Activated CD8-positive, alpha-beta memory T cell treated with anti-CD3 and anti-CD28 coated beads for 1 hour (primary cell): ENCODE data around the gene POLR2J2.
"Not testable (repeated sequence)": the region's sequence is repeated elsewhere in the genome, so short reads cannot be mapped to it uniquely, and the experiment has no call there.

Source experiments
- DNase-seq, 2 donors: peaks; one replicate each; pipeline ENCODE4 v3.0.0-alpha.2; 2020; ENCODE audit warnings: low read depth in 1 of 2; ENCODE audit errors: extremely low read depth in 1 of 2

Gene POLR2J2

DNA sequence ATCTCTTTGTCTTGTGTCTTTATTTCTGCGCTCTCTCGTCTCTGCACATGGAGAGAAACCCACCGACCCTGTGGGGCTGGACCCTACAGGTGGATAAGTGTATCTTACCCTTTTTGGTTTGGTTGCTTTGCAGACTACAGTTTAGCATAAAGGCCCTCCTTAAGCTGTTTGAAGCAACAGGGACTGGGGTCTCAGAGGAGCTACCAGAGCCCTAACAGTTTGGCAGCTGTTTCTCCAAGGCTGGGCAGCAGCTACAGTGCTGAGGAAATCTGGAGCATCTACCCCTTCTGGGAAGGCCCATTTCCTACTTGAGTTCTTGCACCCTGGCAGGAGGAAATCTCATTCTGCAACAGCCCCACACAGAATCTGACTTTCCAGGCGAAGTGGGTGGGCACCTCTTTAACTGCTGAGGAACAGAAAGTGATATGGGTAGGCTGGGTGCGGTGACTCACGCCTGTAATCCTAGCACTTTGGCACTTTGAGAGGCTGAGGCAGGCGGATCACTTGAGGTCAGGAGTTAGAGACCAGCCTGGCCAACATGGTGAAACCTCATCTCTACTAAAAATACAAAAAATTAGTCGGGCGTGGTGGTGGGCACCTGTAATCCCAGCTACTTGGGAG lies 2.1 kb upstream of the POLR2J2 start:
- not testable (repeated sequence) for DNase-seq

- DNase-seq: not testable (repeated sequence)
These were observed 469 bp upstream of the POLR2J2 start for GRCh38 chr7:102671956-102672307.

DNA sequence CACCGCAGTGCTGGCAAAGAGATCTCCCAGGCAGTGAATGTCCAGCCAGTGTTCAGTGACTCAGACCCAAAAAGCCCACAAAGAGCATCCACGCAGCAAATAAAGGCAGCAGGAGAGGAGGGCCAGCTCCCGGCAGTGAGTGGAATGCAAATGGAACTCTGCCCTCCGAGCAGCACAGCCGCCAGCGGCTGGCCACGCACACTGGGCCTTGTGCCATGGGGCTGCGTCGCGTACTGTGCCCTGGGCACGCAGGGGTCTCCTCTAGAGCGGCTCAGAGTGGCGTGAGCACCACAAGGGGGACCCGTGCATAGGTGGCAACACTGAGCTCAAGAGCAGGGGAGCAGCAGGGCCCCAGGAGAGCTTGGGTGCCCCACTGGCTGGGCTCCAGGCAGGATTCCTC lies 3.9 kb downstream of the POLR2J2 start:
- DNase-seq: not testable (repeated sequence)

GRCh38 chr7:102666850-102667249 lies 4.6 kb downstream of the POLR2J2 start:
- DNase-seq: not testable (repeated sequence)

GRCh38 chr7:102664765-102665164 lies 6.7 kb downstream of the POLR2J2 start:
- DNase-seq: not testable (repeated sequence)

DNA sequence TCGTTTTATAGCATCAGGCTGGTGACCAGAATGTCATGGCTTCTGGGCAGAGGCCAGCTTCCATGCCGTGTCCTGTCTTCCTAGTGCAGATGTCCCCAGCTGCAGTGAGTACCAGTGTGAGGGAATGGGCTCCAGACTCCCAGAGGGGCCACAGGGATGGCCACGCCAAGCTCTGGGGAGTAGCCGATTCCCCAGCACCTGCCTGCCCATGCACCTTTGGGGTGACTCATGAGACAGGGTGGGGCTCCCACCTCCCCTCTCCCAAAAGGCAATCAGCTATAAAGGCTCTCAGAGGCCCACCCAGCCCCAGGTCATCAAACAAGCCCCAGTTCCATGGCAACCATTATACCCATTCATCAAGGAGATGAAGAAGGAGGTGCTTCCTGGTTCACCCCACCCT lies 21.5 kb downstream of the POLR2J2 start, which contains the start of gene SPDYE2B:
Gene SPDYE2B, plus strand, starts transcription at position 396 of the 400 bp plus-strand sequence. CDS start 2,030 bp downstream, outside the sequence.
- not testable (repeated sequence) for DNase-seq

GRCh38 chr7:102647813-102648212 lies 23.6 kb downstream of the POLR2J2 start:
- DNase-seq: not testable (repeated sequence)

DNA sequence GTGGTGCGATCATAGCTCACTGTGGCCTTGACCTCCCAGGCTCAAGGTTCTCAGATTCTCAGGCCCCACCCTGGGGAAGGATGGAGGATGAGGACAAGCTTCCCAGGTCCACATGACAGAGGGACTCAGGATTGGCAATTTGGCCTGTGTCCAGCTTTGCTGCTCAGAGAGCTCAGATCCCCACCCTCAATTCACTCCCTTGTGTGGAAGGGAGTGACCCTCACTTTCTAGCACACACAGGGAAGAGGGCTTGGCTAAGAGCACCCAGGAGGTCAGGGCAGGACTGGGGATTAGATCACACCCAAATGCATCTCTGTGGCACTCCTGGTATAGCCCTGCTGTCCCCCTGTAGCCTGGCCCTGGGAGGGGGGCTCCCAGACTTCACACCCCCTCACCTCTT lies 28.1 kb downstream of the POLR2J2 start:
- not testable (repeated sequence) for DNase-seq

DNA sequence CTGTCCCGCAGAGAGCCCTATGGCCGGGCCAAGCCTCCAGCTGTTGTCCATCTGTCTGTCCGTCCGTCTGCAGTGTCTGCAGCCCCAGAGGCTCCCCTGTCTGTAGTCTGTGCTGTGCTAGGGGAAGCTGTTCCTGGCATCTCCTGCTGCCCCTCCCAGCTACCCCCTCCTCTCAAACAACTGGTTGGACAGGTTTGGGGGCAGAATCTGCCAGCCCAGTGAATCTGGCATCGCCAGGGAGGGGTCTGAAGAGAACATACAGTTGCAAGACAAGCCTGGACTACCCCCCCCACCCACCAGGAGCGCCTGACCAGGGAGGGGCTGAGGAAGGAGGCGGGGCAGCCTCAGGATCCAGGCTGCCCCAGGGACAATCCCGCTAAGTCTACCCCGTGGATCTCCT lies 28.8 kb downstream of the POLR2J2 start, which contains the start of gene UPK3BL1:
Gene UPK3BL1, minus strand, starts transcription at position 101 of the 400 bp plus-strand sequence. Its CDS starts 50 bp downstream, at position 51.
- not testable (repeated sequence) for DNase-seq

DNA sequence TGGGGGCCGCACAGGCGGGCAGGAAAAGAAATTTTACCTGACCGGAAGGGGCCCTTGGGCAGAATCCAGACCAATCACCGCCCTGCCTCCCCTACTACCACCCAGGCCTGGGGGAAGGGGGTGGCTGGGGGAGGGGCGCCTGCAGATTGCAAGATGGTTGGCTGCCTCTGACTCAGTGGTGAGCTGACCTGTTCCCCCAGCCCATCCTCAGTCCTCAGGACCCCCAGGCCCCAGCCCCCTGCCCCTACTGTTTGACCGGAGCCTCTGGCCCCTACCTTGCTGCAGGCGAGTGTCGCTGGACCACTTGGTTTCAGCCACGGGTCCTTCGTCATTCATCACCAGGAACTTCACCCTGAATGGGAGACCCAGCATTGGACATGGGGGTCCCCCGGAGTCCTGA lies 32.6 kb downstream of the POLR2J2 start:
- not testable (repeated sequence) for DNase-seq

DNA sequence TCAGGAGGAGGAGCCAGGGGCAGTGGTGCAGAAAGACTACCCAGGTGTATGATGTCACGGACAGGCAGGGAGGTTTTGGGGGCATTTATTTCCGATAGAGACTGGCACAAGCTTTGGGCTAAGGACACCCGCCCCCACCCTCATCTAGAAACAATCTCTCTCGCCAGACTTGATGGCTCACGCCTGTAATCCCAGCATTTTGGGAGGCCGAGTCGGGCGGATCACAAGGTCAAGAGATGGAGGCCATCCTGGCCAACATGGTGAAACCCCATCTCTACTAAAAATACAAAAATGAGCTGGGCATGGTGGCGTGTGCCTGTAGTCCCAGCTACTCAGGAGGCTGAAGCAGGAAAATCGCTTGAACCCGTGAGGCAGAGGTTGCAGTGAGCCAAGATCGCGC lies 34.5 kb downstream of the POLR2J2 start:
- DNase-seq: not testable (repeated sequence)

- DNase-seq: not testable (repeated sequence)
These were observed 36.1 kb downstream of the POLR2J2 start for GRCh38 chr7:102635354-102635753.

DNA sequence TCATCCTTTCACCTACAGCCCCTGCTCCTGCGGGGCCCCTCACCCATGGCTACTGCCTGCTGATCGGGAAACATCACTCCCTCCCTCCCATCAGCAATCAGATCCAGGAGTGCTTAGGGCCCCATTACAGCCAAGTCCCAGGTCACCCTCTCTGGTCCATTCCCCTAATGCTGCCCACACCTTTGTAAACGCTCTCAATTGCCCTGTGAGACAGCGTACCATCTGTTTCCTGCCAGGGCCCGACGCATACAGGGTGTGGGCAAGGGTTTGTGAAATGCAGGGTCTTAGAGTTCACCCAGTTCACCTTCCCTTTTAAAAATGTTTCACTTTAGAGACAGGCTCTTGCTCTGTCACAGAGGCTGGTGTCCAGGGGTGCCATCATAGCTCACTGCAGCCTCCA lies 37.2 kb downstream of the POLR2J2 start:
- DNase-seq: not testable (repeated sequence)

GRCh38 chr7:102630622-102631021 lies 40.8 kb downstream of the POLR2J2 start:
- DNase-seq: not testable (repeated sequence)

DNA sequence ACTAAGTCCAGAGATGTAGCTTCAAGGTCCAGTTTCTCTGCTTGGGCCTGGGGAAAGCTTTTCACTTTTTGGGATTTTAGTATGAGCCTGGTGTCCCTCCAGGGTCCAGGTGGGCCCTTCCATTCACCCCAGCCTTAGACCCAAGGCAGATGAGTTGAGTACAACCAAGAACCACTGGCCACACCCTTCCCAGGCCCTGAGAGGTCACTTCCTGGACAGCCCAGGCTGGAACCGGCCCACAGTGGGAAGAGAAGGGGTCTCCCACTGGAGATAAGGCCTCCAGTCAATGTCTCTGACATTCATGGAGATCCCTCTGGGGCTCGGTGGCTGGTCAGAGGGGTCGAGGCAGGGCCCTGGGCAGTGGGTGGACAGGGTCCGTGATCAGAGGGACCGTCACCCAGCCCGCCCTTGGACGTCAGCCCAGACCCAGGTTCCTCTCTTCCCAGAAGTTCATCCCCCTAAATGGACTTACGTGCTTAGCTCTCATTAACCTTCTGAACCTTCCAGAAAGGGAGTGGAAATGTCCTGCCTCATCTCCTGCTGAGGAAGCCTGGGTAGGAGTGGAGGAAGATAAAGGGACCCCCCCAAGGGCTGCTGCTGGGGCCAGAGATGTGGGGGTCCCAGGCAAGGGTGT lies 44.1 kb downstream of the POLR2J2 start:
- not testable (repeated sequence) for DNase-seq

DNA sequence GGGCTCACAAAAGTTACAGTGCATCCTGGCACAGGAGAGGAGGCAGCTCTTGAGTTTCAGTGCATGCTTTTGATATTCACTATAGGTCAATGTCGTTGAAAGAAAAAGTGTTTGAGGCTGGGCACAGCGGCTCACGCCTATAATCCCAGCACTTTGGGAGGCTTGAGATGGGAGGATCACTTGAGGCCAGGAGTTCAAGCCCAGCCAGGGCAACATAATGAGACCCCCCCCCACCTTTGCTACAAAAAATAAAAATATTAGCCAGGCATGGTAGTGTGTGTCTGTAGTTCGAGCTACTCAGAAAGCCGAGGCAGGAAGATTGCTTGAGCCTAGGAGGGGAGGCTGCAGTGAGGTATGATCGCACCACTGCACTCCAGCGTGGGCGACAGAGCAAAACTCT lies 53.3 kb downstream of the POLR2J2 start:
- DNase-seq: not testable (repeated sequence)

DNA sequence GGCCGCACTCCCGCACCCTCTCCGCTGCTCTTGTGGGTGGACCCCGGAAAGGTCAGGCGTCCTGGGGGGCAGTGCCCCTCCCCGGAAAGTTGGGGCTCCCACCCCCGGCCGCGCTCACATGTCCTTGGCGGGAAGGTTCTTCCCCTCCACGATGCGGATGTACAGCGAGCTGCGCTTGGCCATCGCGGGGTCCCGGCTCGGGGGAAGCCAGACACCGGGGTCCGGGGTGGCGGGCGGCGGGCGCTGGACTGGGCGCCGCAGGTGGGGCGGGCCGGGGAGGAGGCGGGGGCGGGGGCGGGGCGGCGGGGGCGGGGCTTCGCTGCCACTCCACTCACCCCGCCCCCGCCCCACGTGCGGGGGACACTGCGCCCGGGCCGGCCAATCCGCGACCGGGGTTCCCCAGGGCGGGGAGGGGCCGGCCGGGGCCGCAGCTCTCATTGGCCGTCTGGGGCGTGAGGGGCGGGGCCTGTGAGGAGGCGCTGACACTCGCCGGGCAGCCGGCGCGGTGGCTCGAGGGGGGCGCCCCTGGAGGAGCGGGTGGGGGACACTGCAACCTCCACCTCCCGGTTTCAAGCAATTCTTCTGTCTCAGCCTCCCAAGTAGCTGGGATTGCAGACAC lies 54.8 kb downstream of the POLR2J2 start, which contains the start of gene RASA4:
Gene RASA4, minus strand, starts transcription at position 250 of the 619 bp plus-strand sequence. Its CDS starts 67 bp downstream, at position 183.
- DNase-seq: peak in 1 of 2 donors; percentile 18
